Measurements from ENCODE around the gene WNK1. TPM values are rescaled to one million over a fixed set of nuclear protein-coding genes. Genes with fewer than 3 reads are reported as not detected.

WNK1 gene
- polyA plus RNA-seq, 2 of the 4 experiments (the other 2 are of a cell fraction), result 88.4 to 98.0 TPM

- Histone ChIP-seq H3K4me3 (no peak overlapping the region), H3K9me3 (no peaks in the 10 kb centered on the region), H3K27ac (no peak overlapping the region), H3K4me1 (no peaks in the 10 kb centered on the region), H3K4me2 (no peak overlapping the region)
- POLR2A ChIA-PET, result no interaction called here
- no peak for TF ChIP-seq TP53 (CRISPR knock-in tag; IDR thresholded peaks at IDR 0.05)
- ATAC-seq, result no peak
- 83% methylated on average over 4 of the region's 4 CpGs for WGBS (ENCODE audit: missing lambda C conversion rate)
- CTCF ChIA-PET, result interaction anchor here (0.9 kb wide), 1 partner anchor 39 kb away, joined by 3 read pairs; the partner anchor contains the start of gene RAD52
- no peak for FAIRE-seq
- no peak for DNase-seq (ENCODE audit: low read depth in 1 of 2, low spot score in 1 of 2)
Observed at GRCh38 chr12:910416-910815, 158.0 kb downstream of the WNK1 start.

DNA sequence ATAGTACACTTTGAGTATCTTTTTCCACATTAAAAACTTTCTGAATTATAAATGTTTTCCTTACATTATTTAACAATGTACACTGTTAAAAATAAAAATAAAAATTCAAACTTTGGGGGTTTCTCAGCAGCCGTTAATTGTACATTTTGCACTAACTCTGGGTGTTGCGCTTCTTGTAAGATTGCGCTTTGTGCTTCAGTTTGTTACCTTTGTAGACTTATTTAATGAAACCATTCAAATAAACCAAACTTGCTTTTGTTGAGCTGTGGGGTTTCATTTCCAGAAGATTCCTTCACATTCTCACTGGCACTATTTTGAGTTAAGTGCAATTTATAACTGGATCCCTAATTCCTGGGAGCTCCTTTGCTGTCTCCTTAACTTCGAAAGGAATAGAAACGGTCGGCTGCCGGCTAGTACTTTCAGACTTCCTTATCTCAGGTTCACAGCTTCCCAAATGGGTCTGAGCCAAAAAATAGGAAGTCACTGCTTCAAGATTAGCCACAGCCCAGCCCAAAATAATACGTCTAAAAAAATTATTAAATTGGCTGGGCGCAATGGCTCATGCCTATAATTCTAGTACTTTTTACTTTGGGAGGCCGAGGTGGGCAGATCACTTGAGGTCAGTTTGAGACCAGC is 158.9 kb downstream of the WNK1 start:
- H3K27ac ChIP-seq, result no peak overlapping the region
- CTCF ChIA-PET, result no interaction called here

GRCh38 chr12:912466-913235 is 160.3 kb downstream of the WNK1 start:
- H3K4me3 ChIP-seq, result no peak overlapping the region
- 85% methylated on average over 7 of the region's 7 CpGs for WGBS (ENCODE audit: missing lambda C conversion rate)
- H3K27ac ChIP-seq, result no peak overlapping the region
- CTCF ChIA-PET, result interaction anchor here (0.6 to 1.2 kb wide), 2 partner anchors 13 to 742 kb away, joined by 3 read pairs; no protein-coding TSS in a partner anchor
- H3K9me3 ChIP-seq, result no peaks in the 10 kb centered on the region
- TF ChIP-seq CHD2 (IDR thresholded peaks at IDR 0.05; ENCODE audit: low read length, partially characterized antibody), result no peak
- TF ChIP-seq MYC (IDR thresholded peaks at IDR 0.05; ENCODE audit: borderline replicate concordance, low read length), result no peak
- no peak for TF ChIP-seq TFCP2L1 (CRISPR knock-in tag; IDR thresholded peaks at IDR 0.05)
- TF ChIP-seq EHF (CRISPR knock-in tag; IDR thresholded peaks at IDR 0.05), result no peak
- 0 out of 2 replicates have a peak, but pooled peaks have one; percentile 19 for TF ChIP-seq POLR2AphosphoS2 (conservative IDR thresholded peaks at IDR 0.05; ENCODE audit: low read length)
- no peak for TF ChIP-seq BHLHE40 (IDR thresholded peaks at IDR 0.05; ENCODE audit: low read depth, low read length)
- ATAC-seq (no peak), DNase-seq (ENCODE audit: low read depth in 1 of 2, low spot score in 1 of 2) (no peak), FAIRE-seq (no peak)
- H3K4me2 ChIP-seq, result no peak overlapping the region
- POLR2A ChIA-PET, result no interaction called here
- H3K4me1 ChIP-seq, result no peaks in the 10 kb centered on the region

More for the DNA sequence above, 158.9 kb downstream of the WNK1 start:
- H3K9me3 ChIP-seq, result no peaks in the 10 kb centered on the region
- TF ChIP-seq CTCF (IDR thresholded peaks at IDR 0.05) (no peak), TP53 (CRISPR knock-in tag; IDR thresholded peaks at IDR 0.05) (no peak), HOXB13 (CRISPR knock-in tag; IDR thresholded peaks at IDR 0.05; ENCODE audit: low read depth) (no peak), HEYL (CRISPR knock-in tag; IDR thresholded peaks at IDR 0.05) (no peak), ESRRA (IDR thresholded peaks at IDR 0.05; ENCODE audit: borderline replicate concordance, low read length) (no peak), BHLHE40 (IDR thresholded peaks at IDR 0.05; ENCODE audit: low read depth, low read length) (no peak), PHF8 (IDR thresholded peaks at IDR 0.05; ENCODE audit: borderline replicate concordance, low read depth) (no peak), RNF2 (IDR thresholded peaks at IDR 0.05; ENCODE audit: borderline replicate concordance, low read depth) (no peak), SMC3 (IDR thresholded peaks at IDR 0.05) (no peak), CHD4 (IDR thresholded peaks at IDR 0.05; ENCODE audit: borderline replicate concordance) (no peak), EHF (CRISPR knock-in tag; IDR thresholded peaks at IDR 0.05) (no peak), ATOH8 (CRISPR knock-in tag; IDR thresholded peaks at IDR 0.05; ENCODE audit: low read depth) (no peak), ZC3H11A (IDR thresholded peaks at IDR 0.05) (no peak), MYC (IDR thresholded peaks at IDR 0.05; ENCODE audit: borderline replicate concordance, low read length) (no peak), KDM5A (IDR thresholded peaks at IDR 0.05) (no peak), RARB (CRISPR knock-in tag; IDR thresholded peaks at IDR 0.05) (no peak), GATA3 (IDR thresholded peaks at IDR 0.05; ENCODE audit: borderline replicate concordance) (no peak), CHD2 (IDR thresholded peaks at IDR 0.05; ENCODE audit: low read length, partially characterized antibody) (no peak)
- no peak overlapping the region for H3K4me2 ChIP-seq
- H3K4me1 ChIP-seq, result no peaks in the 10 kb centered on the region
- DNase-seq (ENCODE audit: low read depth in 1 of 2, low spot score in 1 of 2) (no peak), ATAC-seq (no peak), FAIRE-seq (no peak)
- no peak overlapping the region for H3K4me3 ChIP-seq
- WGBS (ENCODE audit: missing lambda C conversion rate), result 94% methylated on average over 10 of the region's 10 CpGs
- POLR2A ChIA-PET, result no interaction called here

Data from A549 (cell line).